Measurements from ENCODE around the gene KIAA1328.
"Not testable (repeated sequence)": the region's sequence is repeated elsewhere in the genome, so short reads cannot be mapped to it uniquely, and the experiment has no call there.

The KIAA1328 gene

DNA sequence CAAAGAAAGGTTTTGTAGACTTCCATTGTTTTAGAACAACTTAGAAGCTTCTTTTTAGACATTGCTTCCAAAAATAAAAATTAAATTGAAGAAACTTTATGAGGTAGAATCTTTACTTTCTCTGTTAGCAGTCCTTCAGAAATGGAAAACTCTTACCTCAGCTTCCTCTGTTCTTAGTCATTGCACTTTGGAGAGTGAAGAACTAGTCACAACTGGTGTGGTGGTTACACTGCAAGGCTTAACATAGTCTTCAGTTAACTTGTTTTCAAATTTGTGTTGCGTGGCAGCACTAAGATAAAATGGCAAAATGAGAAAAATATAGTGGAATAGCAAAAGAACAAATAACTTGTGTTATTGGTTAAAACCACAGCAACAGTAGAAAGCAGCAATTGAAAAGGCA, 332.6 kb downstream of the KIAA1328 start:
- DNase-seq, result no peak

DNA sequence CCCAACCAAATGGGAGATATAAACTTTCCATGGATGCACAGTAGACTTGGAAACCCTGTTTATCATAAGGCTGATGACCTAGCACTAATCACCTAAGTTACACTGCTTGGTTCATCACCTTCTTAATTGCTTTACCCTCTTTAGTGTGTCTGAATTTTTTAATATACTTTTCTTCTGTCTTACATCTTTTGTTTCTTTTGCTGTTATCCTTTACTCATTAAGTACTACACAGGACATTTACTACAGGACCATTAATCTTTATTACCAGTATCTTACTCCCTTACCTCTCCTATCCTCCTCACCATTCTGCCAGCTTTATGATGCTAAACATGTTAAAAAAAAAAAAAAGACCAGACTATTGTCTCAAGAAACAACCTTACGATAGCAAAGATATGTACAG, 333.6 kb downstream of the KIAA1328 start:
- no peak for DNase-seq

DNA sequence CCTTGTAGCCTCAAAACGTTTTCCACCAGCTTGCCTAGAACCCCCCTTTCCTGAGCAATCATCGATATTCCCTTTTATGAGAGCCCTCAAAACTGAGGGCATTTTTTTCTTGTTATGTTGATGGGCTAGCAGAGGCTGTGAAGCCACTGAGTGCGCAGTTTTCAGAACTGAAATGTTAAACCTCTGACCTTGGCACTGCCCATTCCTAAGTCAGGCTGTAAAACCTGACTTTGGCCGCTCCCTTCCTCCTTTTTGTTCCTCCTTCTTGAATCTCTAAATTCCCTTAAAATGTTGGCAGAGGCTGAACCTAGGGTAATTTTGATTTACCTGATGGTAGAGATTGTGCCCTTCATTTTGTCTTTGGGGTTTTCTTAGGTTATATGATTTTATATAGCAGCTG, 334.2 kb downstream of the KIAA1328 start:
- no peak for DNase-seq

- no peak for DNase-seq
These were observed 337.6 kb downstream of the KIAA1328 start for GRCh38 chr18:37166491-37166890.

DNA sequence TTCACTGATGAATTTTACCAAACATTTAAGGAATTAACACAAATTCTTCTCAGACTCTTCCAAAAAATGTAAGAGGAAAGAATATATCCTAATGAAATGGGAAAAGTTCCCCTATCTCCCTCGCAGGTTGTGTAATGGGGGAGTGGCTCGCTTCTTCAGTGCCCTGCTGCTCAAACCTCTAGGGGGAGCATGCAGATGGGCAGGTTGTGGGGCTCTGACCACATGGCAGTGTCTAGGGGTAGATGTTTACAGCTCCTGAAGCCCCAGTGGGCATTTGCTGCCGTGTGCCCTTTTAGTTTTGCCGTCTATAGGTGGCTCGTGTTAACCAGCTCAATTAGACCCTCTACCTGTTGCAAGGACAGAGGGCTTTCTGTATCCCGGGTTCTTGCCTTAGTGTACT, 338.0 kb downstream of the KIAA1328 start:
- DNase-seq, result not testable (repeated sequence)

DNA sequence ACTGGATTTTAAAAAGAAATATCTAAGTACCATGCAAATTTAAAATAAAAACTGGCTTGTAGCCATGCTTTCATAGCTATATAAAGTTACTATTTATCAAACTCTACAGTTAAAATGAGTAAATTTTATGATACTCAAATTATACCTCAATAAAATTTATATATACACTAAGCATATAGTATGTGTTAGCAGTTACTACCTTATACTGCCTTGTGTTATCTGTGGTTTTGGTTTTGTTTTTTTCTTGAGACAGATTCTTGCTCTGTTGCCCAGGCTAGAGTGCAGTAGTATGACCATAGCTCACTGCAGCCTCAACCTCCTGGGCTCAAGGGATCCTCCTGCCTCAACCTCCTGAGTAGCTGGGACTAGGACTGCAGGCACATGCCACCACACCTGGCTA, 342.1 kb downstream of the KIAA1328 start:
- DNase-seq, result no peak

DNA sequence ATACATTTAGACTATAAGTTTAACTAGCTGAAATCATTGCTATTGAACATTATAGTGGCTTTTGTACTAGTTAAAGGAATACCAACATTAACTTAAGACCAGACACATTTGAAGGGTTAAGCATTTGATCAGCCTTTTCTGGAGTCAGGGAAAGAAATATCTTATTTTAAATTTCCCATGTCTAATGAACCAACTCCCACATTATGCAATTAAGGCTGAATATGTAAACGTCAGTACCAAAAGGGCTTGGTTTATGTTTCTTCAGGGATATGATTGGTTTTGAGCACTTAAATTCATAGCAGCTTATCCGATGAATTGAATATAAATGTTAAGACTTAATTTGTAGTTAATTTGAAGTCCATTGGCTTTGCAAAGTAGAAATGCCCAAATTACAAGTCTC, 344.5 kb downstream of the KIAA1328 start:
- DNase-seq, result no peak

- DNase-seq, result no peak
These were observed 347.0 kb downstream of the KIAA1328 start for GRCh38 chr18:37175727-37176620.

- DNase-seq, result no peak
These were observed 347.7 kb downstream of the KIAA1328 start for GRCh38 chr18:37176621-37176934.

GRCh38 chr18:37179384-37179783, 350.5 kb downstream of the KIAA1328 start:
- no peak for DNase-seq

GRCh38 chr18:37180086-37180485, 351.2 kb downstream of the KIAA1328 start:
- DNase-seq, result no peak

DNA sequence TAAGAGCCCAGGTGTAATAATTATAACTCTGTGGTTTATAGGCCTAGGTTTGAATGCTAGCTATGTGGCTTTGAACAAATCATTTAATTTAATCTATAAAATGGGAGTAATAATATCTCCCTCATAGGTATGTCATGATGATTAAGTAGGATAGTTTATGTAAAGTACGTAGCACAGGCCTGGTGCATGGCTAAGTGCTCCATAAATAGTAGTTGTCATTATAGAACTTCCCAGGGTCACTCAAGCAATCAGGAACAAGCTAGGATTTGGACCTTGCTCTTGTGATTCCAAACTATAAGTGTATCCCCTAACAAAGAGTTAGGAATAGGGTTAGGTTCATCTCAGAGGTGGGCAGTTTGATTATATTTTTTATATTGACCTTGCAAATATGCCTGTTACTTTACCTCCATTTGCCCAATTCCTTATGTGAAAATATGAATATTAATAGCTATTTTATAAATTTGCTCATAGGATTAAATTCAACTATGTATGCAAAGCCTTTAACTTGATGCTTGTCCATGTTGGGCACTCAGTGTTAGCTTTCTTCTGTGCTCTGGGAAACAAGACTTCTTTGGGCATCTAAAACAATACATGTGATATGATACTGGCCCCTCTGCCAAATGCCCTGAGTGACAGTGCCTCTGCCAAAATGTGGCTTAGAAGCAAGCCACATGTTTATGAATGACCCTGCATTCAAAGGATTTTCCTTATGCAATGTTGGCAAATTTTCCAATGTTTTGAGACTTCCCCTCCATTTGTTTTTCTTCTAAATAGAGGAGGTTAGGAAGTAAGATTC, 353.6 kb downstream of the KIAA1328 start:
- no peak for DNase-seq

DNA sequence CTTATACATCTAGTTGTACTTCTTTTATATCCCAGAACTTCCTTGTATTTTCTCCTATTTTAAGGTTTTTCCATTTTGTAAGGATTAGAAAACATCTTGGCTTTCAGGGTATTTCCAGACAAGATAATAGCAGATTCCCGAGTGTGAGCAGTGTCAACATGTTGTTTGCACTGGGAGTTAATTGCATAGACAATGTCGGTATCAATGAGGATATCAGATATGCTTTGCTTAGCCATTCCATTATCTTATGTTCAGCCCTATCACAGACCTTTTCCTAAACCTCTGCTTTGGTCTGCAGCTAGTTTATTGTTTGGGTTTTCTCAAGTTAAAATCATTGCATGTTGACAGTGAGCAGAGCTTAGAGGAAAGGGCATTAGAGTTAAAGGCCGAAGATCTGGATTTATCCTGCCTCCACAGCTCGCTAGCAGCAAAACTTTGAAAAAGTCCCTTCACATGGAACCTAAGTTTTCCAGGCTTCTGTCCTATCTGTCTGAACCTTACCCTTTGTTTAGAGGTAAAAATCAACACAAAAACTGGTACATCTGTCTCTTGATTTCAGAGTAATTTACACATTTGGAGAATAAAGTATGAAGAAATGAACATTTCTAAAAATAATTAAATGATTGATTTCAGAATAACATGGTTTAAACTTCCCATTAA, 355.4 kb downstream of the KIAA1328 start:
- DNase-seq, result no peak

- DNase-seq, result no peak
These were observed 359.3 kb downstream of the KIAA1328 start for GRCh38 chr18:37188016-37188791.

- DNase-seq, result no peak
These were observed 370.8 kb downstream of the KIAA1328 start for GRCh38 chr18:37199741-37200140.

DNA sequence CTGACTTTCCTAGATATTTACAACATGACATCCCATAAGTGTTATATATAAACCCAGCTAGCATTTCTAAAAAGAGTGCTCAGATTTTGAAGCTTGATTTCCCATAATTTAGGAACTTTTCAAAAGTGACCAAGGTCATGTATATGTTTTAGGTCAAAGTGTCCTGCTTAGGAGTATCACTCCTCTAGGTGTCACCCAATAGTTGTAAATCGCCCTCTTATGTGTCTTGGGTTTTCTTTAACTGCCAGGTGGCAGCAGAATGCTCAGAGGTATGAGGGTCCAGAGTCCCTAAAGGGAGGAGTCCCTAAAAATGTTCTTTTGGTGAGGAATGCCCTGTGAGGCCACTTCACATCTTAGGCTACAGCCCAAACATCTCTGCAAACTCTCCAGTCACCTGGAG, 378.4 kb downstream of the KIAA1328 start:
- no peak for DNase-seq

DNA sequence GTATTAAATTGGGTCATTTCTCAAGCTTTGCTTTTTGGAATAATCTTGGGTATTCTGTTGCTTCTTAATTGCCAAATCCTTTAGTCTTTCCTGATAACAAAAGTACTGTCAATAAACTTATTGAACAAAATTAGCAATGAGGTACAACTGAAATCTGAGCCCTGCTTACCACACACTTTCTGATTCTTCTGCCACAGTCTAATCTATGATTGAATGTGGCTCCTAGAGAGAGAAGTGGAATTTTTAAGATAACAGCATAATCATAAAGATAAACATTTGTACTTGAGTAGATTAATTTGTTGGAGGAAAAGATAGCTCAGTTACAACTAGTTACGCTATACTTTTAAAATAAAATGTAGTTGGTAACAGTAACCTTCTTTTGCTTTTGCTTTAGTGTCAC, 381.9 kb downstream of the KIAA1328 start:
- DNase-seq, result no peak

DNA sequence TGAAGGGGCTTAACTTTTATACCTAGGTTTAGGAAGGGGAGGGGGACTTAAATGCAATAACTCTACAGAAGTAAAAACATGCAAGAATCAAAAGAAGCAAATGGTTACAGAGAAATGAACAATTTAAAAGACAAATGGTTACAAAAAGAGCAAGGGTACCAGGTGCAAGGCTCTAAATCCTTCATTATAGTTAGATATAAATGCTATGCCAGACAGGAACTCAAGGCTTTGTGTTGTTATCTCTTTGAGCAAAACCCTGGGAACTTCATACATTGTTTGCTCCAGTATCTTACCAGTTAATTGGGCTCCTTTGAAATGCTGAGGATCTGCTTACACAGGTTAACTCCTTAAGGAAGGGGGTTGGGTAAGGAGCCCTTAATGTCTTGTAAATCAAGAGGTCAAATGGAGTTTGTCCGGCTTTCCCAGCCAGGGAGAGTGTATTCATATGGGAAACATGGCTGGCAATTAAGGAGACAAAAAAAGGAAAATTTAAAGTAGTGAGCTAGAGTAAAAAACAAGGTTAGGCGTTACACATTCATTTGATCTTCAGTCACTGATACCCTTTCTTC, 389.2 kb downstream of the KIAA1328 start:
- DNase-seq, result no peak

DNA sequence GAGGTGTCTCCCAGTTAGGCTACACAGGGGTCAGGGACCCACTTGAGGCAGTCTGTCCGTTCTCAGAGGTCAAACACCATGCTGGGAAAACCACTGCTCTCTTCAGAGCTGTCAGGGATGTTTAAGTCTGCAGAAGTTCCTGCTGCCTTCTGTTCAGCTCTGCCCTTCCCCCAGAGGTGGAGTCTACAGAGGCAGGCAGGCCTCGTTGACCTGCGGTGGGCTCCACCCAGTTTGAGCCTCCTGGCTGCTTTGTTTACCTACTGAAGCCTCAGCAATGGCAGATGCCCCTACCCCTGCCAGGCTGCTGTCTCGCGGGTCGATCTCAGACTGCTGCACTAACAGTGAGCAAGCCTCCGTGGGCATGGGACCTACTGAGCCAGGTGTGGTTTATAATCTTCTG, 390.3 kb downstream of the KIAA1328 start:
- no peak for DNase-seq

DNA sequence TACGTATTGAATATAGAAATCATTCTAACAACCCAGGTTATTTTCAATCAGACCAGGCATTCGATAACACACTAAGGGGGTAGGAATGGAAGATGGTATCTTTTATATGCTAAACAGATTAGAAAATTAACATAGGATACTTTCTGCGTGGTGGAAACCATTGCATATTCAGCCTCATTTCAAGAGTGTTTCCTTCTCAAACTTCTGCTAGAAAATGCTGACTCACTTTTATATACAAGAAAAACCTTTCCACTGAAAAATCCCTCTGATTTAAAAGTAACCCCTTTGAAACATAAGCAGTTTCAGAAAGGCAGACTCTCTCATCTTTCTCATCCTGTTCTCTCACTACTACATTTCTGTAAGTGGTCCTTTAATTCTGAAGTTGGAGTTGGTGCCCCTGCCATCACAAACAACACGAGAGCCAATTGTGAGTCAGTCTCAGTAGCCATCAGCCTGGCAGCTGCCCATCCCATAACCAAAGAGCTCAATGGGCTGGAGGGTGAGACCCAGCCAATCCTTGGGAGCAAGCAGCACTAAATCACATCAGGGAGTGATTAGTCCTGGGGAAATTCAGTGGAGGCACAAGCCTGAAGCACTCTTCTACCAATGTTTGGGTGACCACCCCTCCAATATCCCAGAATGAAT, 393.5 kb downstream of the KIAA1328 start:
- no peak for DNase-seq

DNA sequence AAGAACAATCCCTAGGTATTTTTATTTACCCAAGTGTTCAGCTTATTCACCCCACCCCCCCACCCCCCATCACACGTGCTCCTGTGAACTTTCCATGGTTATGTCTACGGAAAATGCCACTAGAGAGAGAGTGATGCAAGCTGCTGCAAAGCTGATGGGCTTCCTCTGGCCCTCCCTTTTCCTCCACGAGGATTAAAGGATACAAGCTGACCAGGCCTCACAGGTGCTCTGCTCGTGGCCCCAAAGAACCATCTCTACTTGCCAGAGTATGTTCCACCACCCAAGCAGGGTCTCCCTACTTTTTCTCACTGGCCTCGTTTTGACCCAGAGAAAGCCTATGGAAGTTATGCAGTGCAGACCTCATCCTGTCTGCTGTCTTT, 394.1 kb downstream of the KIAA1328 start:
- DNase-seq, result no peak

- no peak for DNase-seq
These were observed 396.4 kb downstream of the KIAA1328 start for GRCh38 chr18:37225279-37225678.
